T-helper 22 cell (primary cell): Measurements from ENCODE around the gene TSC22D1.
A peak's percentile ranks its signal among the peaks of the same experiment; 100 is the strongest.
"Not testable (repeated sequence)": the region's sequence is repeated elsewhere in the genome, so short reads cannot be mapped to it uniquely, and the experiment has no call there.

ENCODE experiments used
- DNase-seq: peaks from one replicate; pipeline ENCODE4 v3.0.0-alpha.2; 2020; ENCODE audit warnings: low read depth

TSC22D1 gene

GRCh38 chr13:44575741-44576350 is at the start of gene TSC22D1:
TSC22D1 (minus strand) TSS chr13:44576330; CDS start chr13:44576074, 256 bp downstream.
- peak; percentile 55 for DNase-seq

GRCh38 chr13:44622708-44623107 is 46.6 kb upstream of the TSC22D1 start:
- no peak for DNase-seq

- no peak for DNase-seq
Measured at GRCh38 chr13:44622261-44622660, 46.1 kb upstream of the TSC22D1 start.

GRCh38 chr13:44620057-44620456 is 43.9 kb upstream of the TSC22D1 start:
- no peak for DNase-seq

- DNase-seq = no peak
Measured at GRCh38 chr13:44619651-44620050, 43.5 kb upstream of the TSC22D1 start.

GRCh38 chr13:44618326-44618725 is 42.2 kb upstream of the TSC22D1 start:
- no peak for DNase-seq

- no peak for DNase-seq
Measured at GRCh38 chr13:44617648-44618047, 41.5 kb upstream of the TSC22D1 start.

- no peak for DNase-seq
Measured at GRCh38 chr13:44609137-44609536, 33.0 kb upstream of the TSC22D1 start.

GRCh38 chr13:44605721-44606120 is 29.6 kb upstream of the TSC22D1 start:
- DNase-seq = no peak

- DNase-seq = no peak
Measured at GRCh38 chr13:44605275-44605674, 29.1 kb upstream of the TSC22D1 start.

- DNase-seq = no peak
Measured at GRCh38 chr13:44601586-44601985, 25.5 kb upstream of the TSC22D1 start.

GRCh38 chr13:44593861-44594592 is 17.9 kb upstream of the TSC22D1 start:
- not testable (repeated sequence) for DNase-seq

GRCh38 chr13:44592216-44592847 is 16.2 kb upstream of the TSC22D1 start:
- no peak for DNase-seq

GRCh38 chr13:44591316-44591715 is 15.2 kb upstream of the TSC22D1 start:
- DNase-seq = no peak

- DNase-seq = no peak
Measured at GRCh38 chr13:44583137-44583536, 7.0 kb upstream of the TSC22D1 start.

- no peak for DNase-seq
Measured at GRCh38 chr13:44578067-44578400, 1.9 kb upstream of the TSC22D1 start.

- DNase-seq = peak; percentile 94
Measured at GRCh38 chr13:44577236-44578066, 1.3 kb upstream of the TSC22D1 start.

GRCh38 chr13:44576351-44577235 is 463 bp upstream of the TSC22D1 start:
- DNase-seq = peak; percentile 19

- no peak for DNase-seq
Measured at GRCh38 chr13:44575035-44575434, 1.1 kb downstream of the TSC22D1 start.

GRCh38 chr13:44574466-44574855 is 1.7 kb downstream of the TSC22D1 start:
- DNase-seq = no peak

GRCh38 chr13:44573790-44574465 is 2.2 kb downstream of the TSC22D1 start:
- DNase-seq = no peak
